Prostate gland (tissue), 2 donors: ENCODE data around the gene NHERF2.

Experiments
- POLR2AphosphoS5 ChIP-seq: sonication (generic); formaldehyde crosslinking; IDR thresholded peaks from one replicate; pipeline ENCODE4 v1.6.1; 2017; ENCODE audit warnings: antibody characterized with exemption
- TF ChIP-seq, protein P1 (sequence below), 4 experiments: fragments of 200-600 bp in 2 of 4; fragments of 450-650 bp in 2 of 4; sonication (generic) in 2 of 4; IDR thresholded peaks; 1 replicate in 3 of 4; 2 replicates in 1 of 4; pipeline ENCODE4 v1.5.1; 2016 to 2019; ENCODE audit warnings: antibody characterized with exemption in 4 of 4, mild to moderate bottlenecking in 2 of 4, moderate library complexity in 2 of 4

DNA sequence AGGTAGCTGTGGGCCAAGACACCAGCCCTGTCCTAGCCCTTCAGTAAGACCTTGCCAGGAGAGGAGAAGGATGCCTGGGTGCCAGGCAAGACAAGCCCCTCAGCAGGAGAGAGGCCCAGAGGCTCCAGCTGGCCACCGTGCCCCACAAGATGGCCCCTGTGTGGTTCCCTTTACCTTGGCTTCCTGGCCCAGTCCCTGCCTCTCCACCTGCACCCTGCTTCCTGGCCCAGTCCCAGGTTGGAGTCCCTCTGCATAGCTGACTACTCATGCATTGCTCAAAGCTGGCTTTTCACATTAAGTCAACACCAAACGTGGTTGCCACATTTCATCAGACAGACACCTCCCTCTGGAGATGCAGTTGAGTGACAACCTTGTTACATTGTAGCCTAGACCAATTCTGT, 33.0 kb upstream of the NHERF2 start:
- TF ChIP-seq, protein P1, sequence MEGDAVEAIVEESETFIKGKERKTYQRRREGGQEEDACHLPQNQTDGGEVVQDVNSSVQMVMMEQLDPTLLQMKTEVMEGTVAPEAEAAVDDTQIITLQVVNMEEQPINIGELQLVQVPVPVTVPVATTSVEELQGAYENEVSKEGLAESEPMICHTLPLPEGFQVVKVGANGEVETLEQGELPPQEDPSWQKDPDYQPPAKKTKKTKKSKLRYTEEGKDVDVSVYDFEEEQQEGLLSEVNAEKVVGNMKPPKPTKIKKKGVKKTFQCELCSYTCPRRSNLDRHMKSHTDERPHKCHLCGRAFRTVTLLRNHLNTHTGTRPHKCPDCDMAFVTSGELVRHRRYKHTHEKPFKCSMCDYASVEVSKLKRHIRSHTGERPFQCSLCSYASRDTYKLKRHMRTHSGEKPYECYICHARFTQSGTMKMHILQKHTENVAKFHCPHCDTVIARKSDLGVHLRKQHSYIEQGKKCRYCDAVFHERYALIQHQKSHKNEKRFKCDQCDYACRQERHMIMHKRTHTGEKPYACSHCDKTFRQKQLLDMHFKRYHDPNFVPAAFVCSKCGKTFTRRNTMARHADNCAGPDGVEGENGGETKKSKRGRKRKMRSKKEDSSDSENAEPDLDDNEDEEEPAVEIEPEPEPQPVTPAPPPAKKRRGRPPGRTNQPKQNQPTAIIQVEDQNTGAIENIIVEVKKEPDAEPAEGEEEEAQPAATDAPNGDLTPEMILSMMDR (IDR thresholded peaks at IDR 0.05), result no peak
- TF ChIP-seq POLR2AphosphoS5, result no peak
